Retina (tissue), 1 donor: Measurements from ENCODE around the gene ABCA8.
"Not testable (repeated sequence)": the region's sequence is repeated elsewhere in the genome, so short reads cannot be mapped to it uniquely, and the experiment has no call there.

ENCODE experiments used
- DNase-seq: peaks from one replicate; pipeline ENCODE4 v3.0.0-alpha.2; 2016

ABCA8 gene

DNA sequence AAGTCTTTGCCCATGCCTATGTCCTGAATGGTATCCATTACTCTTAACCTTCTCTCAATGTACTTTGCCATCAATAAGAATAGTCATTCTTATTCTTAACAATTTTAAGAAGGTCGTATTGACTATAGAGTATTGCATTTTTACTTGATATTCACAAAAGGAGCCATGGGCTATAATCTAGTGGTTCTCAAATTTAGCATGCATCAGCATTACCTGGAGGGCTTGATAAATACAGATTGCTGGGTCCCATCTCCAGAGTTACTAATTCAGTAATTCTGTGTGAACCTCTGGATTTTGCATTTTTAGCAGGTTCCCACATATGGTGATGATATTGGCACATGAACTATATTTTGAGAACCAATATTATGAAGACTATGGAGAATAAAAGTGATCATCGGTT lies 89.6 kb downstream of the ABCA8 start:
- DNase-seq: no peak

DNA sequence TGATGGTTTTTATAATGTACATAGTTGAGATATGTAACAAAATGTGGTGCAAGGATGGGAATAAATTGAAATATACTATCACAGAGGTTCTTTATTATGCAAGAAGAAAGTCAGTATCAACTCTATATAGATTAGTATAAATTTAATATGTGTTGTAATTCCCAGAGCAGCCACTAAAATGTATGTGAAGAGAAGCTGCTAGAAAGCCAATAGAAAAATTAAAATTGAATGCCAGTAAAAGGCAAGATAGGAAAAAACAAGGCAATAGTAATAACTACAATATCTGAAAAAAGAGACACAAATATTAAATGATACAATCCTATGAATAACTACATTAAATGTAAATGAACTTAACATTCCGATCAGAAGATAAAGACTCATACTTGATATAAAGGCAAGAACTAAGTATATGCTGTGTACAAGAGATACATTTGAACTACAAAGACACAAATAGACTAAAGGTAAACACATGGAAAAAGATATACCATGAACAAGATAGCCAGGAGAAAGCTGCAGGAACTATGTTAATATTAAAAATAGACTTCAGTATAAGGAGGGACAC lies 92.0 kb downstream of the ABCA8 start:
- DNase-seq: no peak

DNA sequence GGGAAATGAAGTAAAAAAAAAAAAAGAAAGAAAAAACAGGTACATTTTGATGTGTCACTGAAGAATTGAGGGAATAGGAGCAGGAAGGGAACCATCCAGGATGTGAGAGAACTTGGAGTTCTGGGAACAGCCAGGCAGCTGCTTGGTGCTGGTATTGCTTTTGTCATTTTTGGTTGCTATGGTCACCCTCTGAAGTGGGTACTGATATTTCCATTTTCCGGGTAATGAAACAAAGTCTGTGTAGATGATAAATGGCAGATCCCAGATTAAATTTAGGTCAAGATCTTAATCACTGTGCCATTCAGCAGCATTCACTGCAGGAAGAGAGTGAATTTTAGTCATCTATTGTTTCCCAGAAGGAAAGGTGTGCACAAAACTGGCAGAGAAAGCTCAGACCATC lies 93.6 kb downstream of the ABCA8 start:
- no peak for DNase-seq

DNA sequence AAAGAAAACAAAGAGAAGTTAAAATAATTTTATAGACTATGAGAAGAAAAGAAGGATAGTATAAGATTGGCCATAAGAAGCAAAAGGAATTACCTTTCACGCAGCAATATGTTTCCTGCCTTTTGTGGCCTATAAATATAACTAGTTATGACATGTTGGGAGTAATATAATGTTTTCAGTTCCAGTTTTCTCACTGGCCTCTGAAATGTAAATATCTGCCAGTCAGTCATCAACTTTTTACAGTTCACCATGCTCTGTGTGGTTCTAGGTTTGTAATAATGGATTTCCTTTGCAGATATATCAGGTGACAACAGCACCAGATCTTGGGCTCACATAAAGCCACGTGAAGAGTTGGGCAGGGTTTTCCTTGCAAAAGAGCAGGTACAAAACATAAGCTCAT lies 94.3 kb downstream of the ABCA8 start:
- DNase-seq: no peak

DNA sequence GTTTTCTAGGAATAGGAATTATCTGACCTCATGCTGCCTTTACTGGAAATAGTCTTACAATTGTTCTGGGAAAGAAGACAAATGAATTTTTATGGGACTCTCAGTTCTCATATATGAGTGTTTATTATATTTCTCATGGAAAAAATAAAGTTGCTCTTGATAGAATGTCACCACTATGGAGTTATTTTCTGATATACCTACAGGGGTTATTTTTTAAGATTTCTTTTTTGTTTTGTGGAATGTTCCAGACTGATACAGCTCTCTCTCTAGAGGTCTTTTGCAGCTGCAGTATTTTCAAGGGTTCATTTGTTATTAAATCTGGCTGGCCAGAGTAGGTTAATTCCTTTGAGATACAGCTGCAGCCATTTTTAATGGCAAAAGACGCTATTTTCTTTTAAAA lies 100.7 kb downstream of the ABCA8 start:
- no peak for DNase-seq

DNA sequence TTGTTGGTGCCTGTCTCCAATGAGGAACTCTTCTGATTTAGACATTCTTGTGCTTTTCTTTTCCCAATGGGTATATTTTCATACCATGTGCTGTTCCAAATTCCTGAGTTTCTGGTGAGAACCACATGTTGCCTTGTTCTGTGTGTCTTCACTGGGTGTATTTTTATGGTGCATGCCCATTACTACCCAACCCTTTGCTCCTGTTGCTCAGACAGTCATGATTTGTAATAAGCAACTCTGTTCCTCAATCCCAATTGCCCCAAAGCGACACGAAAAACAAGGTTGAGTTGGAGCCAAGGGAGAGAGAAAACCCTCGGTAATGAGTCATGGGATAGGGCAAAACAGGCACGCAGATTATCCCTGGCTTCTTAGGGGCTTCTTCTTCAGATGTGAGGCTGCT lies 101.8 kb downstream of the ABCA8 start:
- no peak for DNase-seq

DNA sequence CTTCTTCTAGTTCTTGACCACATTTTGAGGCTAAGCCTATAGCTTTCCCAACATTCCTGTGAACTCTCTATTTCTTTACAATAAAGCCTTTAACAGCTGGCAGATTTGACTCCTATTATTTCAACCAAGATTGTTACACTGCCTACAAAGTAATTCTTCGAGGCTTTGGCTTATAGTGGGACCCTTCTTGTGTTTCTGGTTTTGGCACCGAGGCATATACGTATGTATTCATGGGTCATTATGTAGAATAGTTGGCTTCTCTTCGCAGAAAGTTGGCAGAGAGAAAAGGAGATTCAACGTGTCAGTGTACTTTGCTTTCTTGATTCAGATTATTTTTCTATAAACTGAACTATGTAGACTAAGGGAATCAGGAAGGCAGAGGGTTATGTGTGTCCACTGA lies 102.2 kb downstream of the ABCA8 start:
- DNase-seq: no peak

DNA sequence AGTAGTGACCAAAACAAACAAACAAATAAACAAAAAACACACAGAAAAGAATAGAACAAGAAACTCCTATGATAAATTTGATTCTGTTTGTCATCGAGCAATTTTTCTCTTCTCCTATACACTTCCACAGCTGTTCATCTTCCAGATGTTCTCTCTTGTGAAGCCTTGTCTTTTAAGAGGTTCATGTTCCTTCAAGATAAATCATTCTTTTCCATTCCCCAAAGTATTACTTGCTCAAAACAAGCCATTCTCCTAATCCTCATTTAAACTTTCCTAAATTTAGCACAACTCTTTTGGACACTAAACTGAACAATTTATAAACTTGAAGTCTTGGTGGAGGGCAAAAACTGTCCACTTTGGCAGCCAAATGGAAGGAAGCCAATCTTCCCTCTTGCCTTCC lies 103.3 kb downstream of the ABCA8 start:
- DNase-seq: no peak

DNA sequence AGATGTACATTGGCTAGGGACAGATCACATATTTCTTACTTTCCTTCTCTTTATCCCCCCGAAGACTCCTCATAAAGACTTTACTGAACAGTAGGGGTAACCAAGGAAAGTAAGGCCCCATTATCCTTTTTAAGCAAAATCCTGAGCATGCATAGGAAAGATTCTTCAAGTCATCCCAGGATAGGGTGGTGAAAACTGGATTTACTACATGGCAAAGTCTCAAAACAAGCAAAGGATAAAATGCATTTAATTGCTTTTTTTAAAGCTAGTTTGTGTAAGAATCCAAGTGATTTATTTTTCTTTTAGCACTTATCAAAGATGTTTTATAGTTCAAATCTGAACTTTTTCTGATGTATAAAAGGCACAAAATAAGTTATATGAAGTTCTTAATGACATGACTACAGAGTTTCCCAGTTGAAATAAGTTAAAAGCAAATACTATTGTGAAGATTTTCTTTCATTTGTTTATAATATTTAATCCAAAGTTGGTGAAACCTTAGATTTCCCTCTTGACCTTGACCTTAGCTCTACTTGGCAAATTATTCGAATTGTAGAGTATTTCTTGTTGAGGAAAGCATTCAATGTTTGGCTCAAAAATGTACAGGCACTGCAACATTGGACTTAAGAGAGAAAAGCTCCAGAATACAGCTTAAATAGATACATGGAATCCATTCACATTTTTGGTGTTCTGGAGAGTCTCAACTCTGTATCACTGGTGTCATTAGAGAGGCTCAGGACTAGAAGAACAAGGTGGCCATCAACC lies 104.3 kb downstream of the ABCA8 start:
- no peak for DNase-seq

DNA sequence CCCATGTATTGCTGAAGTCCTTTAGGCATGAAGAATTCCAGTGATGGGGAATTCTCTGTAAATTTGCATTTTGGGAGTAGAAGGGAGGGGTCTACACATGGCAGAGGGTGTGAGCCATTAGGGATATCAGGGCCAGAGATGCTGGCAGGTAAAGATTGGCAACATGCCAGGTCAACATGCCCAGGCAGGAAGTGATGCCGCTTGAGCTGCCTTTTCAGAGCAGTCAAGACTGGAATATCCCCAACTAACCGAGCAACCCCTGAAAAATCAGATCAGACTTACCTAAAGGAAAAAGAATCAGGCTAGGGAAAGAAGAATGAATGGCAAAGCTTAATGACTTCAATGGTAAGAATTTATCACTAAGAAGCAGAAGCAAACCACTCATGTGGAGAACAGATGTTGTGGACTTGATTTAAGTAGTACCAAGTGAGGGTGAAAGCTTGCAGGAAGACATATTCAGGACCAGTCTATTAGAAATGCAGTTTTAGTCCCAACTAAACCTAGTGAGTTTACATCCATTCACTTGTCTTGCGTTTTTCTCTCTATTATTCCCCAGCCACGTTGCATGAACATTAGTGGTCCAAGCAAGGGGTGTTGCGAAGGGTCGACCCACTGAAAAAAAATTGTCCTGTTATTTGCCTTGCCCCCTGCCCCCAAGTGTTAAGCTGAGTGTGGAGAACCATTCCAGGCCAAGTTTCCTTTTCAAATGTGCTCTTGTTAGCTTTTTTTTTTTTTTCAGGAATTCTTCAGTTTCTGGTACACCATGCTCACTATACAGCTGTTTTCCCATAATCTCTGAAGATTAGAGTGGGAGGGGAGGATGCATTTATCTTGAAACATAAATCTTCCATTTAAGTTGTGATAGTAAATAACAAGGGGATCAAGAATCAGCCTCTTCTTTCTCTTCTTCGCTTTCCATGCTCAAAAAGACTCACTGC lies 105.2 kb downstream of the ABCA8 start:
- no peak for DNase-seq

DNA sequence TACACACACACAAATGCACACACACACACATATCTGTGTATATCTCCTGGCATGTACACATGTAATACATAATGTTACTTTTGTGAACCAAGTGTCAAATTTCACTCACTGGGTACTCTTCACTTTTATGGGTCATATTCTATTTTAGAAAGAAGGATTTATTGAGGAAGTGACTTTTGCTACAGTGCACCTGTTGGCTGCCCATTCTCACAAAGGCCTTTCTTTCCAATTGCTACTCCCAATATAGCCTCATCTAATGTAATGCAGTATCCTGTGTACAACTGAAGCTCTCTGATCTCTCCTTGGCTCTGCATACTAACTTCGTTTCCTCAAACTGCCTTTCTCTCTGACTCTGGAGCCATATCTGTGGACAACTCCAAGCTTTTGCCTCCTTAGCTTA lies 107.5 kb downstream of the ABCA8 start:
- DNase-seq: no peak

DNA sequence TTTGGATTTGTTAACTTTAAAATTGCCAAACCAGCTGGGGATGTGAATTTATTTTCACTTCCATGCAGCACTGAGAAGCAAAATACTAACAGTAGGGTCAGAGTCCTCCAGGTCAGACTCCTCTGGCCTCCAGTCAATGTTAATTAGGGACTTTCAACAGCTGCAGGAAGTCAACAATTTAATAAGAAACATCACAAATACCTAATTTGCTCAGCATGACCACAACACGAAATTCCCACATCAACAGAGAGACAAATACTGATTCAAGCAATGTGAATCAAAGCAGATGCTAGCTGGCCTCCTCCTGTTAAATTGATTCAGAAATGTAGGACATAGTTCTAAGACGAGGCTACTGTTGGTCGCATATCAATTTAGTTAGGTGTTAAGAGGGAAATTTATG lies 111.7 kb downstream of the ABCA8 start:
- DNase-seq: no peak

DNA sequence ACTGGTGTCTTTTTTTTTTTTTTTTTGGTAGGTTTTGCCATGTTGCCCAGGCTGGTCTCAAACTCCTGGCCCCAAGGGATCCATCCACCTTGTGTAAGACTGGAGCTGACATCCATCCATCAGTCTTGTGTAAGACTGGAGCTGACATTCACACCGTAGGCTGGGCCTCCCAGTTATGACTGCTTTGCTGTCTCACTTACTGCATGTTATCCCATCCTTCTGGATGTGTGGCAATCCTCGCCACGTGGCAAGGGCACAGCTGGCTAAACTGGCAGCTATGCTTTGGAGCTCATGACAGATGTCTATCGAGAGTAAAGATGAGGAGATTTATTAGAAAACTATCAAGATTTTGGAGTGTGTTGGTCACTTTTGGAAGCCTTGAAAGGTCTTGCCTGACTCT lies 115.1 kb downstream of the ABCA8 start:
- no peak for DNase-seq

DNA sequence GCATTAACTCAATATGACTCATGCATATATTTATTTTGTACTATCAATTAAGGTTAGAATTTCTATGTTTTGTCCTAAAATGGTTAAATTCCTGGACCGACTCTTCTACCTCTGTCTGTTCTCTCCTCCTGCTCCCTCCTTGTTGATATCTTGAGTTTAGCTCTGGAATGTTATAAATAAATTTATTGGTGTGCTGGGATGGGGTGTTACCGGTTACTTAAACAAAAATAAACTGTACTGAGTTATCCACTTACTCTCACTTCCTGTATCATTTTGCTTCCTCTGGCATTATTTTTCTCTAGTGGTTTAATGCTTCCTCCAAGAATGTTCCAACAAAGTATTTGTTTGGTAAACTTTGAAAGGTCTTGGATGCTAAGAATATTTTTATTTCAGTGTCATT lies 120.1 kb downstream of the ABCA8 start:
- no peak for DNase-seq

DNA sequence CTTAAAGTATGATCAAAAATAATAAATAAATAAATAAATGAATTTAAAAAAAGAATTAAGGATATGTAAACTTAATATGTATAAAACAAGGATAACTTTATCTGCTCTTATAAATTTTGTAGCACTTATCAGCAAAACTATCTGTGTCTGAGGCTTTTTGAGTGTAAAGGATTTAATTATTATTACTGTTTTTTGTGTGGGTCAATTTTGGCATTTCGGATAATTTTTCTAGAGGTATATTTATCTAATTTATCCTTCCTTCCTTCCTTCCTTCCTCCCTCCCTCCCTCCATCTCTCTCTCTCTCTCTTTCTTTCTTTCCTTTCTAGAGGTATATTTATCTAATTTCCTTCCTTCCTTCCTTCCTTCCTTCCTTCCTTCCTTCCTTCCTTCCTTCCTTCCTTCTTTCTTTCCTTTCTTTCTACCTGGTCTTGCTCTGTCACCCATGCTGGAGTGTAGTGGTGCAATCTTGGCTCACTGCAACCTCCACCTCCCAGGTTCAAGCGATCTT lies 120.8 kb downstream of the ABCA8 start:
- DNase-seq: no peak

DNA sequence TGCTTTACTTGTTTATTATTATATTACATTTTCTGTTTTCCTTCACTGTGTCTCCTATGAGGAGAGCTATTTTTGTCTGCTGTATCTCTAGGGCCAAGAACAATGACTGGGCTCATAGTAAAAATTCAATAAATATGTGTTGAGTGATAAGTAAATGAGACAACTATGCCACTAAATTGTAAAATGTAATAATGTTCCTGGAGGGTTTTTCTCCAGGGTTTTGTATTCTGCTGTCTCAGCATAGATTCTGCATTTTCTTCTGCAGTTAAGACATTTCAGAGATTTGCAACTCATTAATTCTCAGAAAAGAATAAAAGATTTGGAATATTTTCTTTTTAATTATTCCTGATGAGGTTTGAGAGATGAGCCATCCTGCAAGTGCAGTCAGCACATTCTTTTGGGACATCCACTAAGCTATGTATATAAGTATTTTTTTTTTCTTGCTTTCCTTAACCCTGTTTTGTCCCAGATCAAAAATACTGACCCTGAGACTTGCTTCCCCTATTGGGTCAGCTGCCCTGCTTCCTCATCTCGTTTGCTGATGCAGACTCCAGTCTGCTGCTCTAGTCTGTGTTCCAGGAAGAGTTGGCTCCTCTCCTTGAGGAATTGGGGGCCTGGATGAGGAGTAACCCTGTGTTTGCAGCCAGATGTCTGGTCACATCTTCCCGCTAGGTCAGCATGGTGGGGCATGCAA lies 122.9 kb downstream of the ABCA8 start:
- no peak for DNase-seq

DNA sequence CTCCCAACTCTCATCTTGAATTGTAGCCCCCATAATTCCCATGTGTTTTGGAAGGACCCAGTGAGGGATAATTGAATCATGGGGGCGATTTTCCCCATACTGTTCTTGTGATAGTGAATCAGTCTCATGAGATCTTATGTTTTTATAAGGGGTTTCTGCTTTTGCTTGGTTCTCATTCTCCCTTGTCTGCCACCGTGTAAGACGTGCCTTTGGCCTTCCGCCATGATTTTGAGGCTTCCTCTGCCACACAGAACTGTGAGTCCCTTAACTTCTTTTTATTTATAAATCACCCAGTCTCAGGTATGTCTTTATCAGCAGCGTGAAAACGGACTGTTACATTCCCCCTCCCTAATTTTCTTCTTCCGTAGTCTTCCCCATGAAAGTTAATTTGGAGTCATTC lies 124.0 kb downstream of the ABCA8 start:
- DNase-seq: no peak

DNA sequence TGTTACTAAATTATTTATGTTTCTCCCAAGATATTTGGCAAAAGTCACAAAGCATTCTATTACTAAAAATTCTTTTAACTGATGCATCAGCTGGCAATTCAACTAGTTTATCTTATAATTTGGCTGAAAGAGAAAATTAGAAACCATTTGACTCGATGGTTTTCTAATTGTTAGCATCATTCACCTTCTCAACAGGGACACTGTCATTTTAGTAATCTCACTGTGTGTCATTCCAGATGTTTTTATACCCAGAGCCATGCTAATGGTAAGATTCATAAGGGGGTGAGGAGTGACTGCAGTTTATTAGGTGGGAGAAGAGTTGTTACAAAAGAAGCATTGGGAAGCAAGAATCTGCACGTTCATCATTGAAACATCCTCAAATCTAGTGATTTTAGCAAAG lies 124.9 kb downstream of the ABCA8 start:
- DNase-seq: no peak

DNA sequence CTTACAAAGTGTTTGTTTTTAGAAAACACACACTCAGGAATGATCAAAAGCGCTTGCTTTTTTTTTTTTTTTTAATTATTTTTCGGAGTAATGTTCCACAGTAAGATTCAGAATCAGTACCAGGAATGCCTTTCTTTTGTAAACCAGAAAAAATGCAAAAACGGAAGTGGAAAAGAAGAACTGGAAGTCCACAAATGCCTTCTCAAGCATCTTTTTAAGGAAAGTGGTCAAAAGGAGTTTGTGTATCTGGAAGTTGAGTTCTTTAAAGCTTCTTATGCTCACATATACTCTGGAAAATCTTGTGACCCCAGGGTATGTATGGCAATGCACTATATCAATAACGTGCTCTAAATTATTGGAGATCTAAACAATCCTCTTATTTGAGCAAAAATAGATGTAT lies 126.0 kb downstream of the ABCA8 start:
- no peak for DNase-seq

DNA sequence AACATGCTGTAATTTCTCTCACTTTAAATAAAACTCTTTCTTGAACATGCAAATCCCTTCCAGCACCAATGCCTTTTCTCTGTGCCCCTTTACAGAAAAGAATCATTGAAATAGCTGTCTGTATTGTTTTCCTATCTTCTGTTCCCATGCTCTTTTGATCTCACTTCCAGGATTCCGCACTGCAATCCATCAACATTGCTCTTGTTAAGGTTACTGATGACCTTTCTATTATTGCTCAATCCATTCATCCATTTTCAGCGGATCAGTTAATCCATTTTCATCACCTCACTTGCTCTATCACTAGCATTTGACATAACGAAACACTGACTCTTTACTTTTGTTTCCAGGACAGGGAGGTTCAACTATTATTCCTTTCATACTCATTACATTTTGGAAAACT lies 130.5 kb downstream of the ABCA8 start:
- no peak for DNase-seq

DNA sequence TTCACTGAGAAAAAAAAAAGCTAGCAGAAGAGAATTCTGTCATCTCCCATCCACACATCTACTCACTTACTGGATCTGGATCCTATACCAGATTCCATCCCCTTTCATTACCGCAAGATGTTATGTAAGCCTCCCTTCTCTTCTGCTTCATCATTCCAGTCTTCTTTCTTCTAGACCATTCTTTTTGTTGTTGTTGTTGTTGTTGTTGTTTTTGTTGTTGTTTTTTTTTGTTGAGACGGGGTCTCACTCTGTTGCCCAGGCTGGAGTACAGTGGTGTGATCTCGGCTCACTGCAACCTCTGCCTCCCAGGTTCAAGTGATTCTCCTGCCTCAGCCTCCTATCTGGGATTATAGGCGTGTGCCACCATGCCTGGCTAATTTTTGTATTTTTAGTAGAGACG lies 131.0 kb downstream of the ABCA8 start:
- DNase-seq: not testable (repeated sequence)

DNA sequence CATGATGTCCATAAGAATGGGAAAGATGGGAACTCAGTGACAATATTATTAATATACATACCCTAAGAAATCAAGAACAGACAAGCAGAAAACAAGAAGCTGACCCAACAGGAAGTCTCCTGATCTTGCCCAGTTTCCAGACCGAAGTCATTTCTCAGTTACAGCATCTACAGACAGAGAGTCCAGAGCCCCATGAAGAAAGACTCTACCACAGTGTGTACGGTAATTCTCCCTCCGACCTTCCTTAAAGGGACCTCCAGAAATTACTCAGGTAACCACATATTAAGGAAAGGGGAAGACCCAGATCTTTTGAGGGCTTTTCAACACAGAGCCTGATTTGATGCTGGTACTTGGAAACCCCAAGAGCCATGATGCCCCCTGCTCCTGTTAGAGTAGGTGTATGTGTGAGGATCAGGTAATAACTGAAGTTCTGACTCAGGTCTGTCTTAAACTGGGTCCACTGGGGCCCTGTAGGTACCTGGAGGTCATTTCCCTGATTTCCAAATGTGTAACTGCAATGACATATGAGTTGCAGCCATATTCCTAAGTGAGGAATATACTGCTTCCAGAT lies 132.4 kb downstream of the ABCA8 start:
- DNase-seq: no peak
